ENCODE data around the gene SLC23A1.
A peak's percentile ranks its signal among the peaks of the same experiment; 100 is the strongest.
"Not testable (repeated sequence)": the region's sequence is repeated elsewhere in the genome, so short reads cannot be mapped to it uniquely, and the experiment has no call there.

The SLC23A1 gene

DNA sequence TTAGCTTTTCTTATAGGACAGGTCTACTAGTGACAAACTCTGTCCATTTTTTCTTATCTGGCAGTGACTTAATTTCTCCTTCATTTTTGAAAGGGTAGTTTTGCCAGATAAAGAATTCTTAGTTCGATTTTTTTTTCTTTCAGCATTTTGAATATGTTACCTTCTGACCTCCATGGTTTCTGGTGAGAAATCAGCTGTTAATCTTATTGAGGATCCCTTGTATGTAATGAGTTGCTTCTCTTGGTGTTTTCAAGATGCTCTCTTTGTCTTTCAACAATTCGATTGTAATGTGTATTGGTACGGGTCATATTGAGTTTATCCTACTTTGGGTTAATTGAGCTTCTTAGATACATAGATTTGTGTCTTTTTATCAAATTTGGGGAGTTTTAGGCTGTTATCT, 28.9 kb downstream of the SLC23A1 start:
- no peak for DNase-seq (ENCODE audit: low read depth)
- no peak overlapping the region for H3K4me3 ChIP-seq (ENCODE audit: low read length)
- no peak for TF ChIP-seq CTCF (IDR thresholded peaks at IDR 0.05; ENCODE audit: insufficient read depth, low read depth, low read length, missing control alignments)

GRCh38 chr5:139347863-139348262, 35.2 kb downstream of the SLC23A1 start:
- not testable (repeated sequence) for H3K4me3 ChIP-seq (ENCODE audit: low read length); DNase-seq (ENCODE audit: low read depth)

DNA sequence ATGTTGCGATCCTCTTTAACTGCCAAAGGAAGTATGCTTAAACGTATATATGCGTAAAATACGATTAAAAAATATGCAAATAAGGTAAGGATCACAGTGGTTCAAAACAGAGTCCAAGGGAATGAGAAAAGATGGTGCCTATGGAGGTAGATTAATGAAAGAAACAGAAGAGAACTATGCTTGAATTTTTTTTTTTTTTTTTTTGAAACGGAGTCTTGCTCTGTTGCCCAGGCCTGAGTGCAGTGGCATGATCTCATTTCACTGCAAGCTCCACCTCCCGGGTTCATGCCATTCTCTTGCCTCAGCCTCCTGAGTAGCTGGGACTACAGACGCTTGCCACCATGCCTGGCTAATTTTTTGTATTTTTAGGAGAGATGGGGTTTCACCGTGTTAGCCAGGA, 37.7 kb downstream of the SLC23A1 start:
- DNase-seq (ENCODE audit: low read depth); H3K4me3 ChIP-seq (ENCODE audit: low read length): not testable (repeated sequence)

DNA sequence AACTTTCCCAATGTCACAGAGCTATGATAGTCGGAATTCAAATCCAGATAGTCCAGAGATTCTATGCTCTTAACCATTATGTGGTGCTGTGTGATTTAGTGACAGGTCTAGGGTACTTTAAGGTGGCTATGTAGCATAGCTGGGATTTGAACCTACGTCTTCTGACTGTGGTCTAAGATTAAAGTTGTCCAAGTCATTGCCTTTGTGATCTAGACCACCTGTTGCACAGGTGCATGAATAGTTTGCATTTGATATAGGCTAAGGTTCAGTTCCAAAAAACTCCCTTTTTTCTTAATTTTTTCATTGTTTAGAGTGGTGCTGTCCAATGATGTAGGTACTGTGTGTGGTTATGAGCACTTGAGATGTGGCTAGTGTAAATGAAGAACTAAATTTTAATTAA, 38.9 kb downstream of the SLC23A1 start:
- DNase-seq (ENCODE audit: low read depth): no peak
- no peak overlapping the region for H3K4me3 ChIP-seq (ENCODE audit: low read length)
- no peak for TF ChIP-seq CTCF (IDR thresholded peaks at IDR 0.05; ENCODE audit: insufficient read depth, low read depth, low read length, missing control alignments)

- DNase-seq (ENCODE audit: low read depth): no peak
- H3K4me3 ChIP-seq (ENCODE audit: low read length): peak overlapping the region; percentile 99
- TF ChIP-seq CTCF (IDR thresholded peaks at IDR 0.05; ENCODE audit: insufficient read depth, low read depth, low read length, missing control alignments): no peak
Measured at GRCh38 chr5:139343476-139343875, 39.6 kb downstream of the SLC23A1 start.

DNA sequence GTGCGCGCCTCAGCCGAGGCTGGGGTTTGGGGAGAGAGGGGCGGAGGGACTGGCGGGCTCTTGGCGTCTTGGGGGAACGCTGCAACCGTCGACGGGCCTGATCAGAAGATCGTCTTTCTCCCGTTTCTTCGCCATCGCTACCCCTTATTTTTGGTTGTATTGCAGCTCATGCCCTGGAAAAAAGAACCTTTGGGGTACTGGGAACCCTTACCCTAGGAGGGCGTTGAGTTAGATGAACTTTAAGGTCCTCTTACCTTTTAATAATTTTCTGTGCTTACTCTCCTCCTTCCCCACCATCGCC, 40.7 kb downstream of the SLC23A1 start:
- peak overlapping the region; percentile 99 for H3K4me3 ChIP-seq (ENCODE audit: low read length)
- no peak for TF ChIP-seq CTCF (IDR thresholded peaks at IDR 0.05; ENCODE audit: insufficient read depth, low read depth, low read length, missing control alignments)
- no peak for DNase-seq (ENCODE audit: low read depth)

DNA sequence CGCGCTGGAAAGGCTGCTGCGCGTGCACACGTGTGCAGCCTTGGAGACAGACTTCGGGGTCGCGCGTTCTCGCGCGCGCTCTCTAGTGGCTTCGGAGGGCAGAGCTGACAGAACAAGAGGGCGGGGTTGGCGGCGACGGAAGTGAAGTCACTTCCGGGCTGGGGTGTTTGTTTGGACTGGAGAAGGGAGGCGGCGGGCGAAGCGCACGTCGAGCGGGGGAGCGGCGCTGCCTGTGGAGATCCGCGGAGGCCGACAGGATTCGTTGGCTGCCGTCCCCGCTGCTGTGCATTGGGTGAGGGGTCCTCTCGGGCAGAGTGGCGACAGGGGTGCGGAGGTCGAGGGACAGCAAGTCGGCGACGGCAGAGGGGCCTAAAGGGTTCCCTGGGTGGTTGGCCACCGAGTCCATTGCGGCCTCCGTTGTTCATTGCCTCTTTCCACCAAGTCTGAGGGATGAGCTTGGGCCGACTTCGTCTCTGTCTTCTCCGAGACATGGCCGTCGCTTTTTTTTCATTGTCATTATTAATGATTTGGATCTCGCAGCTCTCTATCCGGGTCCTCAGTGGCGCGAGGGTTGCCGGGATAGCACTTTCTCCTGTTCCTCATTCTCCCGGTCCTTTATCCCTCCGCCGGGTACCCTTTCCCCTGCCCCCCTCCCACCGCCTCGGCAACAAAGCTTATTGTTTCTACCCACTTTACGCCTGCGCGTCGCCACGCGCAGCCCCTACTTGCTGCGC, 41.2 kb downstream of the SLC23A1 start, which contains the start of gene PAIP2:
PAIP2 (plus strand) TSS at position 166 of the 734 bp plus-strand sequence. CDS start 21,931 bp downstream, outside the sequence.
- TF ChIP-seq CTCF (IDR thresholded peaks at IDR 0.05; ENCODE audit: insufficient read depth, low read depth, low read length, missing control alignments): peak; percentile 80
- H3K4me3 ChIP-seq (ENCODE audit: low read length): peak within 1 kb of the TSS; percentile 99
- peak; percentile 98 for DNase-seq (ENCODE audit: low read depth)

DNA sequence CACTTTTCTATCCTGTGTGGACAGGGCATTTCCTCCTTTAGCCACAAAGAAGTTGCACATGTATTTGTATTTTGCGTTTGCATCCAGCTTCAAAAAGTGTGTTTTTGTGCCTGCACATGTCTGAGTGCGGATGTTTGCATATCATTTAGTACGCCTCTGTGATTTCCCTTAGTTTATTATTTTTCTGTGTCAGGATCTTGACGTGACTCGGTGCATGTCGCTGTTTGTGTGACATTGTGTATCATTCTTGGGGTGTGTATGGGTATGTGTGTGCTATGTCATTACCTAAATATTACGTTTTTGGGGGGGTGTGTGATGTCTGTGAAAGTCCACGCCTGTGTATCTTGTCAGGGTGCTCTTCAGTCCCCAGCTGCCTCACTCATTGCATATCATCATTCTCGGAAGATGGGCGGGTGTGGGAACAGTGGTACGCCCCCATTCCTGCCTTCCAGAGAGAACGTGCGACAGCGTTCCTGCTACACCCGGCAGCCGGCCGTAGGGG, 41.9 kb downstream of the SLC23A1 start:
- TF ChIP-seq CTCF (IDR thresholded peaks at IDR 0.05; ENCODE audit: insufficient read depth, low read depth, low read length, missing control alignments): no peak
- no peak for DNase-seq (ENCODE audit: low read depth)
- H3K4me3 ChIP-seq (ENCODE audit: low read length): peak overlapping the region; percentile 99

Measured in epithelial cell of esophagus (primary cell).